ENCODE data around the gene RAB40B.

Gene RAB40B

DNA sequence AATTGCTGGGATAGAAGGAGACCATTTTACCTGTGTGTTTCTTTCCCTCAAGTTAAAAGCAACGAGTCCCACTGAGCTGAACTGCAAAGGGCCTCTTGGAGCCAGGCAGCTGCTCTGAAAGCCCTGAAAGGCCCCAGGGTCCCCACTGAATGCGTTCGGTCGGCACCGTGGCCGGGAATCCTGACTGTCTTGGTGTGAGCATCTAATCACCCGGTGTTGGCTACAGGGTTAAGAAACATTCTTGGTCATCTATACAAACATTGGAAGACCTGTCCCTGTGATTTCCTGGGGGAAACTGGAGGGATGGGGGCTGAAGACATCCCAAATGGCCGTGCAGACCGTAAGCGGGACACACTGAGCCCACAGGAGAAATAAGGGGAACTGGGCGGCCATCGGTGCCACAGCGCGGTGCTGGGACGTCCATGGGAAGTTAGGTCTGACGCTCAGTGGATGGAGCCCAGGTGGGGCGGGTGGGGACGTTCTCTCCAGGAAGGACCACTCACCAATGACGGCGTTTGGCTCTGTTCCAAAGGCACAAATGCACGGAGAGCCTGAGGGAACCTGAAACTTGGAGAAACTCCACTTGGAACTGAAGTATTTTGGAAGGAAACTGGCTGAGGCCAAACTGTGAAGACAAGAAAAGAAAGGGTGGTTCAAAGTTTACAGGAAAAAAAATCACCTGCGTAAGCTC is 82.3 kb downstream of the RAB40B start:
- DNase-seq (ENCODE audit: low read depth in 2 of 3, low spot score in 2 of 3) = no peak

DNA sequence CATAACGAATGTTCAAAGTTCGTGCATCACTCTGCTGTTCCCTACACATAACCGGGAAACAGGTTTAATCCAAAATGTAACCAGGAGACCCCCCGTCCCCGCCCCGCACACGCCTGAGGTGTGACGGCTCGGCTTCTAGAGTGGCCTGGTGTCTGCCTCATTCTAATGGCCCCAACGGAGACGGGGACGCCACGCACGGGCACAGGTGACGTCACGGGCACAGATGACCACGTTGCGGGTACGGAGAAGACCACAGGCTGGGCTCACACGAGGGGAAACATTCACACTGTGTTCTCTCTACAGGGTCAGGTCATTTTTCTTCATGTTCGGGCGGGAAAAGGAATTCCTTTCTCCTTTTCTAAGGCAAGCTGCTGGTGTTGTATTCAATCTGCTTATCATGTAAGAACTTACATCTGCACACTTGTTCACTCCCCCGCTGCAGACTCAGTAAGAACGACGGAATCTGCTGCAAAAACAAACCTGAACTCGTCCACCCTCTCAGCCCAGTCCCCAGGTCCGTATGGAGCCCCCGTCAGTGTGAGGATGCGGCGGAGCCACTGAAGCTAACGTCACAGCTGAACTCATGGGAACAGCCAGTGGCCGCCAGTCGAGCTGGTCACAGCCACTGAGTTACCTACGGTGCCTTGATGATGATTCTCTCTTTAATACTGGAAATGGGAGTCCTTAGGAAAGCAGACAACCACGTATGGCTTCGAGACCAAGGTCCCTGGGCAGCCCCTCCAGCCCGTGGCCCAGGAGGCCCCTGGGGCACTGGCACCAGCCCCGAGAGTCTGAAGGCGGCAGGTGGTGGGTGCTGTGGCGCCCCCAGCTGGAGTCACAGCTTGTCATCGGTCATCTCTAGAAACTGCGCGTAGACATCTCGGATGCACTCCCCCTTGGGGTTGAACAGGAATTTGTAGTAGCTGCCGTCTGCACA is 83.1 kb downstream of the RAB40B start:
- no peak for DNase-seq (ENCODE audit: low read depth in 2 of 3, low spot score in 2 of 3)

DNA sequence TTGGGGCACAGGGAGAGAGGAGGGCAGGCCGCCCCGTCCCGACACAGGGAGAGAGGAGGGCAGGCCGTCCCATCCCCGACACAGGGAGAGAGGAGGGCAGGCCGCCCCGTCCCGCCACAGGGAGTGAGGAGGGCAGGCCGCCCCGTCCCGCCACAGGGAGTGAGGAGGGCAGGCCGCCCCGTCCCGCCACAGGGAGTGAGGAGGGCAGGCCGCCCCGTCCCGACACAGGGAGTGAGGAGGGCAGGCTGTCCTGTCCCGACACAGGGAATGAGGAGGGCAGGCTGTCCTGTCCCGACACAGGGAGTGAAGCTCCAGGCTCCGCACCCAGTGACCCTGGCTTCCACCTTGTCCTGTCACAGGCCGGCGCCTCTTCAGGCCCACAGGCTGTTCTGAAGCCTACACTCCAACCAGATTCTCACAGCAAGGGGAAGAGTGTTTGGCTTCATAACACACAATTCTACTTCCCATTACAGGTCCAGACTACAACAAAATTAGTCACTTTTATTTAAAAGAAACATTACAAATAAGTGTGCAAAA is 84.3 kb downstream of the RAB40B start:
- no peak for DNase-seq (ENCODE audit: low read depth in 2 of 3, low spot score in 2 of 3)

DNA sequence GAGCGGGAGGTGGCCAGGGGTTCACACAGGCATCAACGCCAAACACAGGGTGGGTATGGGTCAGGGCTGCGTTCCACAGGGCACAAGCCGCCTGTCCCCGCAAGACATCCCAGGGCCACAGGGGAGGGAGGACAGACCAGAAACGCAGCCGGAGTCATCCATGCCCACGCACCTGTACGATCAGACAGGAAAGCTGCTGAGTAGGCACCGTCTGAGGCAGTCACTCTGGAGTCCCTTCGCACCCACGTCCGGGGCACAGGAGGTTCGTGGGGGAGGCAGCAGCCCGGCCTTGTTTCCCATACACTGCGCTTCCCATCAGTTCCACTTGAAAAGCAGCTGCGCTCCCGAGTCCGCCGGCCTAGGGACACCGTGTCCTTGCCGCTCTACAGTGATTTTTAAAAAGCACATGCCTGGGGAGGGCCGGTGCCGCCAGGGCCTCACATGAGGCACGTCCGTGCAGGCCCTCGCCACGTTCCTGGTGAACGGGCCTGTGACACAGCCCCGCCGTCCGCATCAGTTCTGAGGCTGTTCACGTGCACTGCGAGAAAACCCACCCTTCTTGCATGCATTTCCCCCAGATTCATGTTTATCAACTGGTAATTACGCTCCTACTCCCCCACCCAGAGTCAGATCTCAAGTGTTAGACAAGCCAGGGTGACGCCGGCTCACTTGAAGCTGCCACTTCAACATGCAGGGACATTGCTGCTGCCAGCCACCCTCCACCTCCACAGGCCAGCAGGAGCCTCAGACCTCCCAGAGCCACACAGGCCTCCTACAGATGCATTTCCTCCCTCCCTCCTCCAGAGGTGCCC is 85.0 kb downstream of the RAB40B start:
- no peak for DNase-seq (ENCODE audit: low read depth in 2 of 3, low spot score in 2 of 3)

DNA sequence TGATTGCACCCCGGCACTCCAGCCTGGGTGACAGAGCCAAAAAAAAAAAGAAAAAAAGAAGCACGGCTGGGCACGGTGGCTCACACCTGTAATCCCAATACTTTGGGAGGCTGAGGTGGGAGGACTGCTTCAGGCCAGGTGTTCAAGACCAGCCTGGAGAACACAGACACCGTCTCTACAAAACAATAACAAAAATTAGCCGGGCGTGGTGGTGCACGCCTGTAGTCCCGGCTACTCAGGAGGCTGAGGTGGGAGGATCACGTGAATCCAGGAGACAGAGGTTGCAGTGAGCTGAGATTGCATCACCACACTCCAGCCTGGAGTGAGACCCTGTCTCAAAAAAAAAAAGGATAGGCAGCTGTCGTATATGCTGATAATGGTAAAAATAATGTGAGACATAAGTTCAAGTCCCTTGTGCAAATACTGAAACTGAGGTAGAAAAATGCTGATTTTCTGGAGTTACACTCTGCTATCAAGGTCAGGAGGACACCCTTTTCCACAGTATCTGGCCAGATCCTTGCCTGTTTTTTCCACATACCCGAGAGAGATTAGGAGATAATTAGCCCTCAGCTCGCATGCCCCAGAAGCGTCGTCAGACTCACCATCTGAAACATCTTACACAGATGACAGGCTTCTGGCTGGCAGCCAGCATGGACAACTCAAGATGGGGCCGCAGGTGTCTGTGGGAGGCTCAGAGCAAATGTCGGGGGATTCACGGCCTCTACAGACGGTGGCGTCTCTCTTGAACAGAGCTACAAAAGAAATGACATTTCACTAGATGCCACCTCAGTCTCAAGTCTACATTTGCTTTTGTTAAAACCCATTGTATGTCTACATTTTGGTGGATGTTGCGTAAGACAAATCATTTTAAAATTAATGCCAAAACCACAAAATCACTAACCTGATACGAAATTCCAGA is 87.1 kb downstream of the RAB40B start:
- no peak for DNase-seq (ENCODE audit: low read depth in 2 of 3, low spot score in 2 of 3)

DNA sequence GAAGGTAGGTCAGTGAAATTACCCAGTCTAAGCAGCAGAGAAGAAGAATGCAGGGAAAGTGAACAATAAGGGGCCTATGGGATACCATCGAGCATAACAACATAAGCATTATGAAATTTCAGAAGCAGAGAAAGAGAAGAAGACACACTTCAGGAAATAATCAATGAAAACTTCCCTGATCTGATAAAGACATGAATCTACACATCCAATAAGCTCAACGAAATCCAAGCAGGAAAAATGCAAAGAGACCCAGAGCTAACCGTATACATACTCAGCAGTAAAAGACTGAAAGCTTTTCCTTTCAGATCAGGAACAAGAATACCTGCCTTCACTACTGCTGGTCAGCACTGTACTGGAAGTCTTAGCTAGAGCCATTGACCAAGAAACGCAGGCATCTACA is 88.8 kb downstream of the RAB40B start:
- no peak for DNase-seq (ENCODE audit: low read depth in 2 of 3, low spot score in 2 of 3)

DNA sequence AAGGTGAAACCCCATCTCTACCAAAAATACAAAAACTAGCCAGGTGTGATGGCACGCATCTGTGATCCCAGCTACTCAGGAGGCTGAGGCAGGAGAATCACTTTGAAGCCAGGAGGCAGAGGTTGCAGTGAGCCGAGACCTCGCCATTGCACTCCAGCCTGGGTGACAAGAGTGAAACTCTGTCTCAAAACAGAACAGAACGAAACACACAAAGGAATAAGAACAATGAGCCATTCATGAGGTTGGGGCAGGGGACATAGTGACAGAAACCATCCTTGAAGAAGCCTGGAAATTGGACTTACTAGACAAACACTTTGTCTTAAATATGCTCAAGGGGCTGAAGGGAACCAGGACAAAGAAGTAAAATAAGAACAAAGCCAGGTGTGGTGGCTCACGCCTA is 89.7 kb downstream of the RAB40B start:
- DNase-seq (ENCODE audit: low read depth in 2 of 3, low spot score in 2 of 3) = no peak

DNA sequence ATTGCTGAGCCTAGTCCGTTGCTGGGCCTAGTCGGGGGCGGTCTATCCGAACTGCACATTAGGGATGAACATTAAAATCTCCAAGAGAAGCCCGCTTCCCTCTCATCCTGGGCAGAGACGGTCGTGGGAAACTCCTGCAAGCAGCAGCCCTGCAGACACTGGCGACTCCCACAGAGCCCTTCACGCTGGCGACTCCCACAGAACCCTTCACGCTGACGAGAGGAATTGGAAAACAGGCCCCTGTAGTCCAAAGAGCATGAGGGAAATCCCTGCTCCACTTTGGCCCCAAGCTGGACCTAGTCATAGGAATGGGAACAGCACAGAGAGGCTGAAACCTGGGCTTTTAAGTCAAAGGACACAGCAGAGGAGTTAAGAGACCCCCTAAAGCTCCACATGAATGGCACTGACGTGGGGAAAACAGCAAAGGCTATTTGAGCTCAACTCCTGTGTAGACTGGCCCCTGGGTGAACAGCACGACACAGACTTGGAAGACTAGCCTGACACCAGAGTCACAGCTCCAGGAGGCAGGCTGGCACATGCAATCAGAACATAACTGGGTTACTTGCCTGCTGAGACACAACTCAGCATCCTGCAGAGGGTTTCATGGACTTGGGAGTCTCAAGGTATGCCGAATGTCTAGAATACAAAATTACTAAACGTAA is 92.4 kb downstream of the RAB40B start:
- no peak for DNase-seq (ENCODE audit: low read depth in 2 of 3, low spot score in 2 of 3)

All from activated CD8-positive, alpha-beta memory T cell treated with anti-CD3 and anti-CD28 coated beads for 48 hours (primary cell).